ENCODE data around the gene ADPRS. TPM values are rescaled to one million over a fixed set of nuclear protein-coding genes. Genes with fewer than 3 reads are reported as not detected.

Gene ADPRS
- total RNA-seq, 1 experiment from 2014 or later, result 30.0 TPM

- CTCF ChIA-PET, result no interaction called here
- intact Hi-C loops (cut with micrococcal nuclease; ENCODE audit: unreplicated experiment), result no loop called here
Observed at GRCh38 chr1:36094621-36095061, 5.9 kb downstream of the ADPRS start.

GRCh38 chr1:36095760-36096405 lies 7.2 kb downstream of the ADPRS start:
- TF ChIP-seq EZH2 (IDR thresholded peaks at IDR 0.05; ENCODE audit: low read depth) (no peak), CTCF (conservative IDR thresholded peaks at IDR 0.05) (no peak)
- CTCF ChIA-PET, result interaction anchor here (0.7 kb wide), 1 partner anchor 39 kb away, joined by 3 read pairs; no protein-coding TSS in a partner anchor
- POLR2A ChIA-PET (ENCODE audit: unreplicated experiment), result interaction anchor here (0.6 kb wide), 1 partner anchor 391 kb away, joined by 3 read pairs; no protein-coding TSS in a partner anchor
- Histone ChIP-seq H3K36me3 (ENCODE audit: low read depth) (peaks cover 26% of the 10 kb centered on the region), H3F3A (ENCODE audit: insufficient read depth, low read depth) (peaks cover 25% of the 10 kb centered on the region; the same call in 1 of the 2 replicates), H4K20me1 (ENCODE audit: insufficient read depth) (peaks cover 14% of the 10 kb centered on the region), H3K79me2 (ENCODE audit: low read depth) (peaks cover 6% of the 10 kb centered on the region), H2AFZ (no peak overlapping the region), H3K9me3 (ENCODE audit: insufficient read depth, low read depth) (no peaks in the 10 kb centered on the region), H3K9me2 (ENCODE audit: insufficient read depth) (no peaks in the 10 kb centered on the region), H3K27me3 (ENCODE audit: insufficient read depth, low read depth) (no peaks in the 10 kb centered on the region), H3K4me2 (no peak overlapping the region), H3K4me1 (replicated peaks; ENCODE audit: insufficient read depth) (peaks cover 4% of the 10 kb centered on the region; the same call in 1 of the 2 replicates), H3K27ac (no peak overlapping the region), H3K4me3 (no peak overlapping the region)
- BruUV-seq (replicated peaks), result no TSS peak
- intact Hi-C loops (cut with micrococcal nuclease; ENCODE audit: unreplicated experiment), result no loop called here
- no peak for DNase-seq

More at GRCh38 chr1:36094621-36095061, 5.9 kb downstream of the ADPRS start:
- no peak for TF ChIP-seq CTCF (conservative IDR thresholded peaks at IDR 0.05)
- no peak for TF ChIP-seq EZH2 (IDR thresholded peaks at IDR 0.05; ENCODE audit: low read depth)
- POLR2A ChIA-PET (ENCODE audit: unreplicated experiment), result interaction anchor here (0.5 kb wide), 1 partner anchor 355 kb away, joined by 3 read pairs; no protein-coding TSS in a partner anchor
- H3K27ac ChIP-seq, result no peak overlapping the region
- no TSS peak for BruUV-seq (replicated peaks)
- H3K4me3 ChIP-seq, result no peak overlapping the region
- peaks cover 6% of the 10 kb centered on the region for H3K4me1 ChIP-seq (replicated peaks; ENCODE audit: insufficient read depth)
- H3F3A ChIP-seq (ENCODE audit: insufficient read depth, low read depth), result peaks cover 20% of the 10 kb centered on the region; the same call in 1 of the 2 replicates
- no peaks in the 10 kb centered on the region for H3K9me3 ChIP-seq (ENCODE audit: insufficient read depth, low read depth)
- no peak overlapping the region for H2AFZ ChIP-seq
- no peak for DNase-seq
- H4K20me1 ChIP-seq (ENCODE audit: insufficient read depth), result peaks cover 16% of the 10 kb centered on the region
- peaks cover 19% of the 10 kb centered on the region for H3K79me2 ChIP-seq (ENCODE audit: low read depth)
- H3K9me2 ChIP-seq (ENCODE audit: insufficient read depth), result no peaks in the 10 kb centered on the region
- H3K27me3 ChIP-seq (ENCODE audit: insufficient read depth, low read depth), result no peaks in the 10 kb centered on the region
- peaks cover 26% of the 10 kb centered on the region for H3K36me3 ChIP-seq (ENCODE audit: low read depth)
- no peak overlapping the region for H3K4me2 ChIP-seq

DNA sequence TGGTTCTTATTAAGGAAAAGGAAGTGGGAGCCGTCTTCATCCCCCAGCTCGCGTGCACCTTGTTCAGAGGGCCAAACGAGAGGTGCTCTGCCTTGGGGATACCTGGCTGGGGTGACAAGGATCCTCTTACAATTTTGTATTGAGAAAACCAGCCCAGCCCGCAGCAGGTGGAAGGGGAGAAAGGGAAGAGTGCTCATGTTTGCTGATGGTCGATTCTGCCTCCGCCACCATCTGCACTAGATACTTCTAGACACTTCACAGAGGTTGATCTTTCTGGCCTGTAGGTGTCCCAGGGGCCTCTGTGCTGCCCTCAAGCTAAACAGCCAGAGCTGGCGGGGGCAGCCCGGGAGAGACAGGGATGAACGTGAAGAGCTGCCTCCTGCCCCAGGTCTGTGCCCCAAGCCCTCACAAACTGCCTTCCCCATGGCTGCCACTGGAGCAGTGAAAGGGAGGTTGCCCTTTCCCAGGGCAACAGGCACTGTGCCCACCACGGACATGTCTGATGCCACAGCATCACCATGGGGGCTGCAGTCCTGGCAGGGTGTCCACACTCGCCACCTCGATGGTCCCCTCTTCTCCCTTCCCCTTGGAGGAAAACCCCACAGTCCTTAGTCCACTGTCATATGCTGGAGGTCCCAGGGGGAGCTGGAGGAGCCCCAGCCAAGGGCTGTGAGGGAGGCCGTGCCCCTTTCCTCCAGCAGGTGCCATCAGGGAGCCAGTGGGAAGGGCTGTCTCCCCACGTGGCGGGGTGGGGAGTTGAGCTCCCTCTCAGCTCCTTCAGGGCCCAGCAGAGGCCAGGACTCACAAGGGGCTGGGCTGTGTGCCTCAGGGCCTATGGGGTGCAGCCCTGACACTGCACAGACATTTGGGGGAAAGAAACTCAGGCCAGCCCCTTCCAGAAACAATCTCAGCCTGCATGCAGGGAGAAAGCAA lies 8.1 kb downstream of the ADPRS start:
- peaks cover 4% of the 10 kb centered on the region; the same call in 1 of the 2 replicates for H3K4me1 ChIP-seq (replicated peaks; ENCODE audit: insufficient read depth)
- no peaks in the 10 kb centered on the region for H3K9me2 ChIP-seq (ENCODE audit: insufficient read depth)
- no peak overlapping the region for H2AFZ ChIP-seq
- intact Hi-C loops (cut with micrococcal nuclease; ENCODE audit: unreplicated experiment), result no loop called here
- H4K20me1 ChIP-seq (ENCODE audit: insufficient read depth), result peaks cover 7% of the 10 kb centered on the region
- POLR2A ChIA-PET (ENCODE audit: unreplicated experiment), result interaction anchor here (0.6 kb wide), 1 partner anchor 239 kb away, joined by 4 read pairs; no protein-coding TSS in a partner anchor
- no peak overlapping the region for H3K27ac ChIP-seq
- CTCF ChIA-PET, result interaction anchor here (0.6 to 1.0 kb wide), 3 partner anchors 37 to 246 kb away, joined by 3 to 9 read pairs (median 4); no protein-coding TSS in a partner anchor
- H3K9me3 ChIP-seq (ENCODE audit: insufficient read depth, low read depth), result no peaks in the 10 kb centered on the region
- H3K4me3 ChIP-seq, result no peak overlapping the region
- peaks cover 26% of the 10 kb centered on the region for H3K36me3 ChIP-seq (ENCODE audit: low read depth)
- no peaks in the 10 kb centered on the region for H3K27me3 ChIP-seq (ENCODE audit: insufficient read depth, low read depth)
- no peak for TF ChIP-seq EZH2 (IDR thresholded peaks at IDR 0.05; ENCODE audit: low read depth)
- no peak; the same call in 1 of the 2 replicates for TF ChIP-seq CTCF (conservative IDR thresholded peaks at IDR 0.05)
- no peaks in the 10 kb centered on the region; the same call in 1 of the 2 replicates for H3K79me2 ChIP-seq (ENCODE audit: low read depth)
- no TSS peak for BruUV-seq (replicated peaks)
- H3F3A ChIP-seq (ENCODE audit: insufficient read depth, low read depth), result peaks cover 25% of the 10 kb centered on the region; the same call in 1 of the 2 replicates
- peak in 1 of 2 experiments; percentile 19 for DNase-seq
- H3K4me2 ChIP-seq, result no peak overlapping the region
